Head of caudate nucleus (tissue), 42 donors: ENCODE results near the gene KMT2B.
A peak's percentile ranks its signal among the peaks of the same experiment; 100 is the strongest.
"Not testable (repeated sequence)": the region's sequence is repeated elsewhere in the genome, so short reads cannot be mapped to it uniquely, and the experiment has no call there.

ENCODE experiments used
- DNase-seq, 42 donors: peaks; one replicate each; pipeline versions ENCODE4 v3.0.0 to v3.0.0-alpha.2; 2020 to 2021; ENCODE audit warnings: mixed read lengths in 7 of 42
- intact Hi-C: fragments of 100-400 bp; cut with DNase I; formaldehyde crosslinking; loops from one replicate; pipeline ENCODE4 v1.15.0; 2022

KMT2B gene, protein sequence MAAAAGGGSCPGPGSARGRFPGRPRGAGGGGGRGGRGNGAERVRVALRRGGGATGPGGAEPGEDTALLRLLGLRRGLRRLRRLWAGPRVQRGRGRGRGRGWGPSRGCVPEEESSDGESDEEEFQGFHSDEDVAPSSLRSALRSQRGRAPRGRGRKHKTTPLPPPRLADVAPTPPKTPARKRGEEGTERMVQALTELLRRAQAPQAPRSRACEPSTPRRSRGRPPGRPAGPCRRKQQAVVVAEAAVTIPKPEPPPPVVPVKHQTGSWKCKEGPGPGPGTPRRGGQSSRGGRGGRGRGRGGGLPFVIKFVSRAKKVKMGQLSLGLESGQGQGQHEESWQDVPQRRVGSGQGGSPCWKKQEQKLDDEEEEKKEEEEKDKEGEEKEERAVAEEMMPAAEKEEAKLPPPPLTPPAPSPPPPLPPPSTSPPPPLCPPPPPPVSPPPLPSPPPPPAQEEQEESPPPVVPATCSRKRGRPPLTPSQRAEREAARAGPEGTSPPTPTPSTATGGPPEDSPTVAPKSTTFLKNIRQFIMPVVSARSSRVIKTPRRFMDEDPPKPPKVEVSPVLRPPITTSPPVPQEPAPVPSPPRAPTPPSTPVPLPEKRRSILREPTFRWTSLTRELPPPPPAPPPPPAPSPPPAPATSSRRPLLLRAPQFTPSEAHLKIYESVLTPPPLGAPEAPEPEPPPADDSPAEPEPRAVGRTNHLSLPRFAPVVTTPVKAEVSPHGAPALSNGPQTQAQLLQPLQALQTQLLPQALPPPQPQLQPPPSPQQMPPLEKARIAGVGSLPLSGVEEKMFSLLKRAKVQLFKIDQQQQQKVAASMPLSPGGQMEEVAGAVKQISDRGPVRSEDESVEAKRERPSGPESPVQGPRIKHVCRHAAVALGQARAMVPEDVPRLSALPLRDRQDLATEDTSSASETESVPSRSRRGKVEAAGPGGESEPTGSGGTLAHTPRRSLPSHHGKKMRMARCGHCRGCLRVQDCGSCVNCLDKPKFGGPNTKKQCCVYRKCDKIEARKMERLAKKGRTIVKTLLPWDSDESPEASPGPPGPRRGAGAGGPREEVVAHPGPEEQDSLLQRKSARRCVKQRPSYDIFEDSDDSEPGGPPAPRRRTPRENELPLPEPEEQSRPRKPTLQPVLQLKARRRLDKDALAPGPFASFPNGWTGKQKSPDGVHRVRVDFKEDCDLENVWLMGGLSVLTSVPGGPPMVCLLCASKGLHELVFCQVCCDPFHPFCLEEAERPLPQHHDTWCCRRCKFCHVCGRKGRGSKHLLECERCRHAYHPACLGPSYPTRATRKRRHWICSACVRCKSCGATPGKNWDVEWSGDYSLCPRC (N-terminal part only)

DNA sequence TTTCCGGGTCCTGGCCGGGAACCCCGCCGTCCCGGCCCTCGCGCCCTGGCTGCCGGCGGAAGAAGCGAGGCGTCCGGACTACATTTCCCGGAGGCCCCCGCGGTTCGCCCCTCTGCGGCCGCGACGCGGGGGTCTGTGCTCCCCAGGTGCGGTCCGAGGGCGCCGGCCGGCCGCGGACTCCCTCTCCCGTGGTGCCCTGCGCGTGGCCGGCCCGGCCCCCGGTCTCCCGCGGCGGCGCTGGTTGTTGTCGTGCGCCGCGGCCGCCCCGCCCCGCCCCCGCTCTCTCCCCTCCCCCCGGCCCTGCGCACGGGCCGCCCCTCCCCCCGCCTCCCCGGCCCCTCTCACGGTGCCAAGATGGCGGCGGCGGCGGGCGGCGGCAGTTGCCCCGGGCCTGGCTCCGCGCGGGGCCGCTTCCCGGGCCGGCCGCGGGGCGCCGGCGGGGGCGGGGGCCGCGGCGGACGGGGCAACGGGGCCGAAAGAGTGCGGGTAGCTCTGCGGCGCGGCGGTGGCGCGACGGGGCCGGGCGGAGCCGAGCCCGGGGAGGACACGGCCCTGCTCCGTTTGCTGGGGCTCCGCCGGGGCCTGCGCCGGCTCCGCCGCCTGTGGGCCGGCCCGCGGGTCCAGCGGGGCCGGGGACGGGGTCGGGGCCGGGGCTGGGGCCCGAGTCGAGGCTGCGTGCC is at the start of gene KMT2B:
KMT2B (plus strand) TSS at position 339 of the 680 bp plus-strand sequence; CDS start at position 355, 16 bp downstream.
- intact Hi-C loops = loop anchor here (1.0 to 5.0 kb wide), 4 partner anchors 25 to 171 kb away; partner anchors contain the start of genes PSENEN, RBM42, TMEM147 and U2AF1L4
- peak in 6 of 42 donors; percentile 4 to 97 (median 92) for DNase-seq

DNA sequence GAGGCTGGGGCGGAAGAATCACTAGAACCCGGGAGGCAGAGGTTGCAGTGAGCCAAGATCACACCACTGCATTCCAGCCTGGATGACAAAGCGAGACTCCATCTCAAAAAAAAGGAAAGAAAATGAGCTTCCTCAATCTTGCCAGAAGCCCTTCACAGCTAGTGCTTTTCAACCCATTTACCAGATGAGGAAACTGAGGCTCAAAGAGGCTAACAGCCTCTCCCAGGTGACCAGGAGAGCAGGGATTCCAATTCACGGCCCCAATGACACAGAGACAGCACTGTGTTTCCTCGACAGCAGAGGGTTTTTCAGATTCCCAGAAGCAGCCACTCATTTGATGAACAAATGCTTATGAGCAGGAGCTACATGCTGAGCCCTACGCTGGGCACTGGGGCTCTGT is 48.2 kb upstream of the KMT2B start:
- no peak for DNase-seq
- intact Hi-C loops = no loop called here

DNA sequence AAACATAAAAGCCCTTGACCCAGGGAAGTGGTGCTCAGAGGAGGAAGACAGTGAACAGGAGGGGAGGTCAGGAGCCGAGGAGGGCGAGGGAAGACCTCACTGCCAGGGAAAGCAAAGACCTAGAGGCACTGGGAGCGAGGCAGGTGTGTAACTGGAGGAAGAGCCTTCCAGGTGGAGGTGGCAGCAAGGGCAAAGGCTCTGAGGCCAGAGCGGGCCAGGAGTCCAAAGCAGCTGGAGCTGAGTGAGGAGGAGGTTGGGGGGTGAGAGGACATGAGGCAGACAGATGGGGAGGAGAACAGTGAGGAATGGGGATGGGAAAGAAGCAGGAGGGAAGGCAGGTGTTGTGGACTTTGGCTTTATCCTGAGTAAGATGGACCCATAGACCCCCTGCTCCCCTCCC is 47.8 kb upstream of the KMT2B start:
- intact Hi-C loops = no loop called here
- DNase-seq = no peak

DNA sequence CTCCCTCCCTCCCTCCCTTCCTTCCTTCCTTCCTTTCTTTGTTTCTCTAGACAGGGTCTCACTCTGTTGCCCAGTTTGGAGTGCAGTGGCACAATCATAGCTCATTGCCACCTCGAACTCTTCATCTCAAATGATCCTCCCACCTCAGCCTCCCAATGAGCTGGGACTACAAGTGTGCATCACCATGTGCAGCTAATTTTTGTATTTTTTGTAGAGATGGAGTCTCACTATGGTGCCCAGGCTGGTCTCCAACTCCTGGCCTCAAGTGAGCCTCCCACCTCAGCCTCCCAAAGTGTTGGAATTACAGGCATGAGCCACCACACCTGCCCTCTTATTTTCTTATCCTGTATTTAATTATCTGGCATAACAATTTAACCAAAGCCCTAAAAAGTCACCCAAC is 47.1 kb upstream of the KMT2B start:
- no peak for DNase-seq
- intact Hi-C loops = no loop called here

DNA sequence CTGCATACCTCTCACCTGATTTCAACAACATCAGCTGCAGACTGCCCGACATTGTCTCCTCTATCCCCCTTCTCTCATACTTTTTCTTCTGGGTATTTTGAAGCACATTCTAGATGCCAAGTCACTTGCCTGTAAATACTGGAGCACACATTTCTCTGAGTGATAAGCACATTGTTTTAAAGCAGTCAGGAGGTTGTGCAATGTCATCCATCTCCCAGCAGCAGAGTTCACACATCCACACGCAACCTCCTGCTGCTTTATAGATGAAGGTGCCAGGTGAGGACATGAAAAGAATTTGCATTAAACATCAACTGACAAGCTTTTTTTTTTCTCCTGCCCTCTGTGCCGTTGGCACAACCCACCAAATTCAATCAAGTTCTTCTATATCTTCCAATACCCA is 46.0 kb upstream of the KMT2B start:
- DNase-seq = peak in 5 of 42 donors; percentile 5 to 25 (median 16)
- intact Hi-C loops = no loop called here

DNA sequence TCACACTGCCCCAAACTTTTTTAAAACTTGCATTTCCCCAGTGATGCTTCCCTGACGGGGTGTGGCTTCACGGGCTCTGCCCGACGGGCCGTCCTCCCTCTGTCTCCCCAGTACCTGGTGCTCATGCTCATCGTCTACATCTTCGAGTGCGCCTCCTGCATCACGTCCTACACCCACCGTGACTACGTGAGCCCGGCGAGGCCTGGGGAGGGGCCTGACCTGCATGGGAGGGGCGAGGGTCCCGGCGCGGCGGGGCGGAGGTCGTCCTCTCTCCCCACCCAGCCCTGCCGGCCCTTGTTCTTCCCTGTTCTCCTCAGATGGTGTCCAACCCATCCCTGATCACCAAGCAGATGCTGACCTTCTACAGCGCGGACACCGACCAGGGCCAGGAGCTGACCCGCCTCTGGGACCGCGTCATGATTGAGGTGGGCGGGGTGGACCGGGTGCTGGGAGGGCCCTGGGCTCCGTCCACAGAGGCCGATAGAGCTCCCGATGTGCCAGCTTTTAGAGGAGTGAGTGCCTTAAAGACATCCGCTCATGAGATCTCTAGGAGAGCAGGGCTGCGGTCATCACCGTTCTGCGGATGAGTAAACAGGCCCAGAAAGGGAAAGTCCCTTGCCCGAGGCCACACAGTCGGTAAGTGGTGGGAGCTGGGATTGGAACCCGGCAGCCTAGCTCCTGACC is 44.5 kb upstream of the KMT2B start:
- intact Hi-C loops = no loop called here
- DNase-seq = no peak

DNA sequence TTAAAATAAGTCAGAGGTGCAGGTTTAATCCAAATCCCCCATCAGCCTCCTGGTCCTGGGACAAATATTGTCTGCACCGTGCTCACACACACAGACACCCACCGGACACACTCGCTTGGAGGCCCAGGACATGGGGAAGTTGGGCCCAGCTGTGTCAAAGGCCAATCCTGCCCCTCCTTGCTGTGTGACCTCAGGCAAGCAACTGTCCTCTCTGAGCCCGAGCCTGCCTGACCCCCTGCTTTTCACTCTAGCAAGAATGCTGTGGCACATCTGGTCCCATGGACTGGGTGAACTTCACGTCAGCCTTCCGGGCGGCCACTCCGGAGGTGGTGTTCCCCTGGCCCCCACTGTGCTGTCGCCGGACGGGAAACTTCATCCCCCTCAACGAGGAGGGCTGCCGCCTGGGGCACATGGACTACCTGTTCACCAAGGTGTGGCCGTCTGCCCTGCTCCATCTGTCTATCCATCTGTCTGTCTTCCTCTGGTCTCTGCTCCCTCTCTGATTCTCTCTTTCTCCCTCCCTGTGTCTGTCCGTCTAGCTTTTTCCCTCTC is 42.1 kb upstream of the KMT2B start:
- DNase-seq = no peak
- intact Hi-C loops = no loop called here

DNA sequence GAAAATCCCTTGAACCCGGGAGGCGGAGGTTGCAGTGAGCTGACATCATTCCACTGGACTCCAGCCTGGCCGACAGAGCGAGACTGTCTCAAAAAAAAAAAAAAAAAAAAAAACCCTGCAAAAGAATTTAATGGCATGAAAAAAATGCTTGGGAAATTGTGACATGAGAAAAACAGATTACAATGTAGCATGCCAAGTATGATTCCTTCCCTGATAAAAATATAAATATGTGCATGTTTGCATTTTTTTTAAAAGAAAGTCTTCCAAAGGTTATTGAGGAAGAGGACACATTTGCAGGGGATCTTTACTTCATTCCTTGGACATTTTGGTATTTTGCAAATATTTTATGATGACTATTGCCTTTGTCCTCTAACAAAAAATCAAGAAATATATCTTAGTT is 28.0 kb upstream of the KMT2B start:
- intact Hi-C loops = no loop called here
- DNase-seq = no peak

DNA sequence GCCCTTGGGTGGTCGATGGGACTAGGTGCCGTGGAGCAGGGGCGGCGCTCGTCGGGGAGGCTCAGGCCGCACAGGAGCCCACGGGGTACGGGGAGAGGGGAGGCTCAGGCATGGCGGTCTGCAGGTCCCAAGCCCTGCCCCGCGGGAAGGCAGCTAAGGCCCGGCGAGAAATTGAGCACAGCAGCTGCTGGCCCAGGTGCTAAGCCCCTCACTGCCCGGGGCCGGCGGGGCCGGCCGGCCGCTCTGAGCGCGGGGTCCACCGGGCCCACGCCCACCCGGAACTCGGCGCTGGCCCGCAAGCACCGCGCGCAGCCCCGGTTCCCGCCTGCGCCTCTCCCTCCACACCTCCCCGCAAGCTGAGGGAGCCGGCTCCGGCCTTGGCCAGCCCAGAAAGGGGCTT is 26.7 kb upstream of the KMT2B start:
- intact Hi-C loops = not testable (repeated sequence)

DNA sequence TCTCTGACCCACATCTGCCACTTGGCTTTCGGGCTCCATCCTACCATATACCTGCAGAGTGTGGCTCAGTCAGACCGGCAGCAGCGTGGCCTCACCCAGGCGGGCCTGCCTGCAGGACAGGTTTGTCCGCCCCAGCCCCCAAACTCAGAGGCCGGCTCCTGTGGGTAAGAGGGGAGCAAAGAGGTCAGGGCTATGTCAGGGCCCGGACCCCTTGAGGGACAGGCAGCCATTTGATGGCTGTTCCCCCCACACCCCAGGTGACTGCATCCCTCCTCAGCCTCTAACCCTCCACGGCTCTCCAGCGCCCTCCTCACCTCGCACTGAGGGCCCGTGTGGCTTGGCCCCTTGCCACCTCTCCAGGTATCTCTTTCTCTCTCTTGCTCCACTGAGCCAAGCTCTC is 25.8 kb upstream of the KMT2B start:
- no peak for DNase-seq
- intact Hi-C loops = no loop called here

More for the DNA sequence above, 26.7 kb upstream of the KMT2B start:
- DNase-seq = not testable (repeated sequence)

DNA sequence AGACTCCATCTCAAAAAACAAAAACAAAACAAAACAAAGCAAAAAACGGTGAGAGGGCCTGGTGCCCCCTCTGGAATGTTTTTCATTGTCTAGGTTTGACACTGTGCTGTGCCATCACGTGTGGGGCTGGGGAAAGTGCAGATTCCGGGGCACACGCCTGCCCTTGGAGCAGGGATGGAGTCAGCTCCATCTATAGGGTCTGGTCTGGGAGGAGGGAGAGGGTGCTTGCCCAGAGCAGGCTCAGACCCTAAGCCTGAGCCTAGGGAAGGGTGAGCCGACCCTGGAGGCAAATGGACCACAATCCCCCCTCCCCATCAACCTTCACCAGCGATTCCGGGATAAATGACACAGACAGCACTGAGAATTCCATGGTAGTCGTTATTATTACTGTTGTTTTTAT is 24.4 kb upstream of the KMT2B start:
- intact Hi-C loops = loop anchor here (1.0 kb wide), 1 partner anchor 24 kb away; no protein-coding TSS in a partner anchor
- DNase-seq = no peak

DNA sequence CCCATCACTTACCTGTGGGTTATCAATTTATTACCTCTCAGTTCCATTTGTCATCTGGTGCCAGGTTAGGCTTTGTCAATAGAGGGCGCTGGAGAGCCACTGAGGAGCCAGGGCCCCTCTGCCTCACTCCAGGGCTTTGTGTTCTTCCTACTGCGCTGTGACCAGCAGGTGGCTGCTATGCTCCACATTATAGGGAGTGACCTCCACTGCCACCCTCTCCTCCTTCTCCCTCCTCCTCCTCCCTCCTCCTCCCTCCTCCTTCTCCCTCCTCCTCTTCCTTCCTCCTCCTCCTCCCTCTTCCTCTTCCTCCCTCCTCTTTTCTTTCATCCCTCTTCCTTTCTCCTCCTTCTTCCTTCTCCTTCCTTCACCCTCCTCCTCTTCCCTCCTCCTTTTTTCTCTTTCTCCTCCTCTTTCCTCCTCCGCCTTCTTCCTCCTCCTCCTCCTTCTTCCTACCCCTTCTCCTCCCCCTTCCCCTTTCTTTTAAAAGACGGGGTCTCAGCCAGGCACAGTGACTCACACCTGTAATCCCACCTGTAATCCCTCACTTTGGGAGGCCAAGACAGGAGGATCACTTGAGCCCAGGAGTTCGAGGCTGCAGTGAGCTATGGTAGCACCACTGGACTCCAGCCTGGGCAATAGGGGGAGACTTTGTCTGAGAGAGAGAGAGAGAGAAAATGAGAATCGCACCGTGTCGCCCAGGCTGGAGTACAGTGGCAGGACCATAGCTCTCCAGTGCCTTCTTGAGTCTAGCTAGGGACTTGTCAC is 23.8 kb upstream of the KMT2B start:
- peak; percentile 72 to 95 (median 89) for DNase-seq
- intact Hi-C loops = loop anchor here (1.0 kb wide), 1 partner anchor 23 kb away; no protein-coding TSS in a partner anchor

DNA sequence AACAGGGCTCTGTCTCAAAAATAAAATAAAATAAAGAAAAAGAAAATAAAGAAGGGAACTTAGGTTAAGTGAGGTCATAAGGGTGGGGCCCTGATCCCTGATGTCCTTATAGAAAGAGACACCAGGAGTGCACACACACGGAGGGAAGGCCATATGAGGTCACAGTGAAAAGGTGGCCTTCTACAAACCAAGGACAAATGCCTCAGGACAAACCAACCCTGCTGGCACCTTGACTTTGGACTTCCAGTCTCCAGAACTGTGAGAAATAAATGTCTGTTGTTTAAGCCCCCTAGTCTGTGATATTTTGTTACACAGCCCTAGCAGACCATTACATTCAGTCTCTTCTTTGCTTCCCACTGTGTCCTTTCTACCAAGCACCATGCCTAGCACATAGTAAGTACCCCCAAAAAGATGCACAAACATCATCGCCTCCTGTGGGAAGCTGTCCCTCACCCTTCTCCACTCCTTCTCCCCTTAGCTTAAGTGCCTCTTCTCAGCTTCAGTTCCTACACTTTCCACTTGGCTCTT is 21.8 kb upstream of the KMT2B start:
- DNase-seq = no peak
- intact Hi-C loops = no loop called here

DNA sequence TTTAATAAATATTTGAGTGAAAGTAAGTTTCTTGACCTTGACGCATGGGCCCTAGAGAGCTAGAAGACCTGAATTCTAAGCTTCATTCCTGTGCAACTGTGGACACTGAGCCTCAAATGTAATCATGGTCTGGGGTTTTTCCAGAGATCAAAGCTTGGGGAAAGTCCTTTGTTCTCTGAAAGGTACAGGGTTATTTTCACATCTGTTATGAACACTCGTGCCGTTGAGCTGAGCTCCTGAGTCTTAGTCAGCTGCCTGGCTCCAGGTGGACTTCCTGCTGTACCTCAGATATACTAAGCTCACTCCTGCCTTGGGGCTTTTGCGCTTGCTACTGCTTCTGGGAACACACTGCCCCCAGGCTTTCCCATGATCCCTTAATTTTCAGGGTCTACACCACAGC is 21.0 kb upstream of the KMT2B start:
- intact Hi-C loops = no loop called here
- no peak for DNase-seq

DNA sequence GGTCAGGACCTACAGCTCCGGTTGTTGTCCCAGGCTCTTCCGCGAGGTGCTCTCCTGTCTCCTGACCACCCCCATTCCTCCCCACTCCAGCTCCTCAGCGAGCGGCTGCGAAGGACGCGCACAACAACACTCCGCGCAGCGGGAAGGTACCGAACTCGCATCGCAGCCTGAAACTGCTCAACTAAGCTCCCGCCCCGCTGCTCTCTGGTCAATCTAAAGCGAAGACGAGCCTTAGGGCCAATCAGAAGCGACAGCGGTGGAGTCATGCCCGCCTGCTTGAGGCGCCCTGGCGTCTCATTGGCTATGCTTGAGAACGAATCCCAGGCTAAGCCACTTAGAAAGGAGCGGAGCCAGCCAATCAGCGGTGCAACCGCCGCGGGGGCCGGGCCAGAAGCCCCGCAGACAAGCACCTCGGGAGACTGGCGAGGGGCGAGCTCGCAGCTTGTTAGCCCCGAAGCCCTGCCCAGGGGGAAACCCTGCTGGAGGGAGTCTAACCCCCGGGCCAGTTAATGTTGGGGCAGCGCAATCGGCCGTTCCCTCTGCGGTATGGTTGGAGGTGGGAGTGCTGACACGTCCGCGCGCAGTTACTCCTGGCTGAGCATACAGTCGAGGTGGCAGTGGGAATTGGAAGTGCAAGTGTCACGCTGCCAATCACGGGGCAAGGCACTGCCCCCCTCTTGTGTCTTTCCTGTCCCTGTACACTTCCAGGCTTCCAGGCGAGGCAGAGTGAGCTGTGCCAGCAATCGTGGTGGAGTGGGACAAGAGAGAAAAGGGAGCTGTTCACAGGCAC is 15.4 kb upstream of the KMT2B start:
- intact Hi-C loops = no loop called here
- DNase-seq = peak; percentile 96 to 100 (median 99)

DNA sequence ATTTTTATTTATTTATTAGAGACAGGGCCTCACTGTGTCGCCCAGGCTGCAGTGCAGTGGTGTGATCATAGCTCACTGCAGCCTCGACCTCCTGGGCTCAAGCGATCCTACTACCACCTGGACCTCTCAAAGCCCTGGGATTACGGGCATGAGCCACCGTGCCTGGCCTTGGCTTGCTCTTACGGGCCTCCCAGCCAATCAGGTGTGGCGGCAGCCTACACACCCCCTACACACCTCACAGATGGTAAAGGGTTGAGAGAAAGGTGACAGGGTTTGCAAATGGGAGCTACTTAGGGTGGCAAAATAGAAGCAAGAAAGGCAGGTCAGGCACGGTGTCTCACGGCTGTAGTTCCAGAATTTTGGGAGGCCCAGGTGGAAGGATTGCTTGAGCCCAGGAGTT is 14.5 kb upstream of the KMT2B start:
- peak in 1 of 42 donors; percentile 18 for DNase-seq
- intact Hi-C loops = no loop called here
